GM21367 (cell line): ENCODE measurements around the gene SMARCE1.

Experiments used
- ATAC-seq: cut with Tn5 transposase; IDR thresholded peaks from one replicate; pipeline ENCODE4 v1.9.1; 2021; ENCODE audit not compliant: unreplicated experiment

The SMARCE1 gene

GRCh38 chr17:40647624-40648383 is at the start of gene SMARCE1:
Gene SMARCE1, minus strand, starts transcription at chr17:40647818. Its CDS starts 2,016 bp downstream, at chr17:40645802.
- ATAC-seq = no peak

- ATAC-seq = no peak
Measured at GRCh38 chr17:40697297-40697696, 49.7 kb upstream of the SMARCE1 start.

GRCh38 chr17:40696651-40697072 is 49.0 kb upstream of the SMARCE1 start:
- ATAC-seq = no peak

GRCh38 chr17:40695874-40696472 is 48.4 kb upstream of the SMARCE1 start:
- no peak for ATAC-seq

GRCh38 chr17:40694584-40694983 is 47.0 kb upstream of the SMARCE1 start:
- no peak for ATAC-seq

- no peak for ATAC-seq
Measured at GRCh38 chr17:40687106-40687505, 39.5 kb upstream of the SMARCE1 start.

GRCh38 chr17:40686192-40686591 is 38.6 kb upstream of the SMARCE1 start:
- no peak for ATAC-seq

GRCh38 chr17:40680998-40681397 is 33.4 kb upstream of the SMARCE1 start:
- no peak for ATAC-seq

- ATAC-seq = no peak
Measured at GRCh38 chr17:40679523-40679907, 31.9 kb upstream of the SMARCE1 start.

GRCh38 chr17:40678902-40679522 is 31.4 kb upstream of the SMARCE1 start:
- no peak for ATAC-seq

GRCh38 chr17:40675905-40676304 is 28.3 kb upstream of the SMARCE1 start:
- no peak for ATAC-seq

GRCh38 chr17:40672654-40673053 is 25.0 kb upstream of the SMARCE1 start:
- ATAC-seq = no peak

GRCh38 chr17:40671282-40671681 is 23.7 kb upstream of the SMARCE1 start:
- ATAC-seq = no peak

GRCh38 chr17:40666331-40666730 is 18.7 kb upstream of the SMARCE1 start:
- no peak for ATAC-seq

GRCh38 chr17:40664582-40665333 is 17.1 kb upstream of the SMARCE1 start, which contains the start of gene KRT222:
Gene KRT222, minus strand, starts transcription at chr17:40665177. Its CDS starts 78 bp downstream, at chr17:40665099.
- ATAC-seq = no peak

GRCh38 chr17:40663252-40663651 is 15.6 kb upstream of the SMARCE1 start:
- no peak for ATAC-seq

- no peak for ATAC-seq
Measured at GRCh38 chr17:40659911-40660310, 12.3 kb upstream of the SMARCE1 start.

GRCh38 chr17:40658396-40658795 is 10.8 kb upstream of the SMARCE1 start:
- no peak for ATAC-seq

GRCh38 chr17:40651939-40652338 is 4.3 kb upstream of the SMARCE1 start:
- no peak for ATAC-seq

- ATAC-seq = no peak
Measured at GRCh38 chr17:40648384-40648968, 858 bp upstream of the SMARCE1 start.
